ENCODE results near the gene CCDC149.
A peak's percentile ranks its signal among the peaks of the same experiment; 100 is the strongest.

The CCDC149 gene

DNA sequence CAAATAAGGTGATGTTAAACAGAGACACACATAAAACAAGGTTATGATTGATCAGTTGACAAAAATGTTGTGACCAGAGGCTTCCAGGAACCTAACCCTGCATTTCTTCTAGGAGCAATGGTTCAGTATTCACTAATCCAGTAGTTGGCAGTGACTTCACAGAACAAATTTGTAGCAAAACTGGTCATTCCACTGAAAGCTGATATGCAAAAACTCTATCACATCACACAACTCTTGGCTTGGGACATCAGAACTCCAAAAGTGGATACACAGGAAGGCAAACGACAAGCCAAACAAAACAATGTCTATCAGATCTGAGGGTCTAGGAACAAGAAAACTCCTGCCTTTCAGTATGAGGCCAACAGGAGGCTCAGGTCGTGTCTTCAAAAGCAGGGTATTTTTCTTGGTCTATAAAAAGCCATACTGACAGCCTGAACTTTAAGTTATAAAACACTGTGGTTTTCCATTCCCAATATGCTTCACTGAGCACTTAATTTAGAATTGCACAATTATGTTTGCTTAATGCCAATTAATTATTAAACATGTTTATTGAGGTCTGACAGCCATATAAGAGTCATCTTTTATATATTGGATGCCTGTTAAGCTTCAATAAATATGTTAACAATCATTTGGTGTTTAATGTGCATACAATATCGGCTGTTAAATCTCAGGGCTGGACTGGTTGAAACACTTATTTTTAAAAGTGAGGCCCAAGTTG lies 71.9 kb downstream of the CCDC149 start:
- TF ChIP-seq, protein P1, sequence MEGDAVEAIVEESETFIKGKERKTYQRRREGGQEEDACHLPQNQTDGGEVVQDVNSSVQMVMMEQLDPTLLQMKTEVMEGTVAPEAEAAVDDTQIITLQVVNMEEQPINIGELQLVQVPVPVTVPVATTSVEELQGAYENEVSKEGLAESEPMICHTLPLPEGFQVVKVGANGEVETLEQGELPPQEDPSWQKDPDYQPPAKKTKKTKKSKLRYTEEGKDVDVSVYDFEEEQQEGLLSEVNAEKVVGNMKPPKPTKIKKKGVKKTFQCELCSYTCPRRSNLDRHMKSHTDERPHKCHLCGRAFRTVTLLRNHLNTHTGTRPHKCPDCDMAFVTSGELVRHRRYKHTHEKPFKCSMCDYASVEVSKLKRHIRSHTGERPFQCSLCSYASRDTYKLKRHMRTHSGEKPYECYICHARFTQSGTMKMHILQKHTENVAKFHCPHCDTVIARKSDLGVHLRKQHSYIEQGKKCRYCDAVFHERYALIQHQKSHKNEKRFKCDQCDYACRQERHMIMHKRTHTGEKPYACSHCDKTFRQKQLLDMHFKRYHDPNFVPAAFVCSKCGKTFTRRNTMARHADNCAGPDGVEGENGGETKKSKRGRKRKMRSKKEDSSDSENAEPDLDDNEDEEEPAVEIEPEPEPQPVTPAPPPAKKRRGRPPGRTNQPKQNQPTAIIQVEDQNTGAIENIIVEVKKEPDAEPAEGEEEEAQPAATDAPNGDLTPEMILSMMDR (IDR thresholded peaks at IDR 0.05; ENCODE audit: insufficient read depth, low read depth, low read length, missing control alignments), result no peak
- DNase-seq (ENCODE audit: low read depth), result peak; percentile 56
- H3K4me3 ChIP-seq (ENCODE audit: low read length), result no peak overlapping the region

DNA sequence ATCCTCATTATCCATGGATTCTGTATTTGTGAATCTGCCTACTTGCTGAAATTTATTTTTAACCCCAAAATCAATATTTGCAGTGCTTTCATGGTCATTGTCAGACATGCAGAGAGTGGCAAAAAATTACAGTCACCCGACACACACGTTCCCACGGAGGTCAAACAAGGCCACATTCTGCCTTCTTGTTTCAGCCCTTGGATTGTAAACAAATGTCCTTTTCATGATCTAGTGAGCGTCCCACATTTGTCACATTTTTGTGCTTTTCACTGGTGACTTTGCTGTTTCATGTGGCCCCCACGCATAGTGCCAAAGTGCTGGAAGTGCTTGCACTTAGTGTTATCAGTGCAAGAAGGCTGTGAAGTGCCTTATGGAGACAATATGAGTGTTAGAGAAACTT lies 72.5 kb downstream of the CCDC149 start:
- no peak for DNase-seq (ENCODE audit: low read depth)
- TF ChIP-seq, protein P1 (IDR thresholded peaks at IDR 0.05; ENCODE audit: insufficient read depth, low read depth, low read length, missing control alignments), result no peak
- H3K4me3 ChIP-seq (ENCODE audit: low read length), result no peak overlapping the region

DNA sequence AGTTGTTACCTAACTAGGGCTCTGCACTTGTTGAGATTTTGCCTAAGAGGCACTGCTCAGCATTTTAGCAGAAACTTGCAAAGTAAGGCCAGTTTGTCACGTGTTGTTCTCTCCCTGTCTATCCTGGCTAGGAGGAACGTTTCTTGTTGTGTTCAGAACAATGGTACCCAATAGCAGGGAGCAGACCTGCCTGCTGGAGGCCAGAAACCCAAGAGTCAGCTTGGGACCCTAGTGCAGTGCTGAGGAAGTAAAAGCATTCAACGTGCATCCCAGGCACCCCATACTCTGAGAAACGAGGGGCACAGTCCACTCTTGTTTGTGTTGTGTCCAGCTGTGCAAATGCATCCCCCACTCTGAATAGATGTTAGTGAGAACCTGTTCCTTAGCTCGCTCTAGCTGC lies 75.1 kb downstream of the CCDC149 start:
- TF ChIP-seq, protein P1 (IDR thresholded peaks at IDR 0.05; ENCODE audit: insufficient read depth, low read depth, low read length, missing control alignments), result no peak

DNA sequence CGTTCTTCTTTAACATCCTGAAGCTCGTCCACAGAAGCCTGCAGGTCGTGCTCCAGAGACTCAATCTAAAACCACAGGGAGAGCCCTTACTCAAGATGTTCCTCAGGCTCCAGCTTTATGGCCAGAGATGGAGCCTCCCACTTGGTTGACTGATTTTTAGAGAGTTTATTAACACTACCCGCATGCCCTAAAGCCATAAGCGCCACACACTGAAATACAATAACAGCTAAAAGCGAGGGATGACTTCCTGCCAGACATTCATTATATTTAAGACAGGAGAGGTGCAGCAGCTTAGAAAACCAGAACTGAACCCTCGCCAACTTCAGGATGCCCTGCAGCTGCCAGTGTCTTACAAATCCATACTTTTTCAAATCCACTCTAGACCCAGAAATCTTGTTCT lies 75.5 kb downstream of the CCDC149 start:
- DNase-seq (ENCODE audit: low read depth), result no peak
- H3K4me3 ChIP-seq (ENCODE audit: low read length), result no peak overlapping the region
- TF ChIP-seq, protein P1 (IDR thresholded peaks at IDR 0.05; ENCODE audit: insufficient read depth, low read depth, low read length, missing control alignments), result no peak

More for the DNA sequence above, 75.1 kb downstream of the CCDC149 start:
- DNase-seq (ENCODE audit: low read depth), result no peak
- H3K4me3 ChIP-seq (ENCODE audit: low read length), result no peak overlapping the region

DNA sequence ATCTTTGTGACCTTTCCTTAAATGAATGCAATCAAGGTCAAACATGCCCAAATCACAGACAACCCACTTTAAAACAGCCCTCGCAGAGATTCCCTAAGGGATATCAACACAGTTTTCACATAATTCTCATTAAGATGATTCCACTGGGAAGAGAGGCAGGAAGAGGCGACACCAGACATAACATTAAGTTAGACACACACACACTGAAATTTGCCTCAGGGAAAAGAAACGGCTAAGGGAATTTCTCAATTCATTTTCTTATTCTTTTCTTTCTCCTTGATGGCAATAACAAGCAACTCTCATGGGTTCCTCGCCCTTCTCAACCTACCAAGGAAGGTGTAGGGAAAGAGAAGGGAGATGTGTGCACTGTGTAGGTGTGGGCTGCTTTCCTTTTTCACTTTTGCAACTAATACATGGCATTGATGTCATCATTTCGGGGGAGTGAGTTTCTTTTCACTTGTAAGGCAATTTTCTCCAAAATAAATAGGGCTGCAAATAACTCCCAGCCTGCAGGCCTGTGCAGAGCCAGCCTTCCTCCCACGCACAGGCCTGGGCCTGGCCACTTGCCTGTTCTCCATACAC lies 76.1 kb downstream of the CCDC149 start:
- no peak overlapping the region for H3K4me3 ChIP-seq (ENCODE audit: low read length)
- TF ChIP-seq, protein P1 (IDR thresholded peaks at IDR 0.05; ENCODE audit: insufficient read depth, low read depth, low read length, missing control alignments), result no peak

DNA sequence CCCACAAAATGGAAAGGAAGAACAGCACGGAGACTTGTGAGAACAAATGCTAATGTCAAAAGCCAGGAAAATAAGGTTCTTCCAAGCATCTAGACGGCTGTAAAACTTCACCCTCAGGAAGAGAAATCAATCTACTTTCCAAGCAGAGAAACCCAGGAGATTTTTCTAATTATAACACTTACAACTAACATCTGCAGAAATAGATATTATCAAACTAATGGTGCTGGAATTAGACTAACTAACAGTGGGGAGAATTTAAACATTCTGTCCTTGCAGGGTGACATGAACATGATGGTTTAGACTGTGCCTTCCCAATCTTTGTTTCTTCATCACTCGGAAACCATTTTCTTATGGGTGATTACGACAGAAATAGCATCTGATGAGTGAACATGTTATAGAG lies 77.1 kb downstream of the CCDC149 start:
- H3K4me3 ChIP-seq (ENCODE audit: low read length), result no peak overlapping the region
- DNase-seq (ENCODE audit: low read depth), result no peak
- TF ChIP-seq, protein P1 (IDR thresholded peaks at IDR 0.05; ENCODE audit: insufficient read depth, low read depth, low read length, missing control alignments), result no peak

More for the DNA sequence above, 76.1 kb downstream of the CCDC149 start:
- DNase-seq (ENCODE audit: low read depth), result no peak

DNA sequence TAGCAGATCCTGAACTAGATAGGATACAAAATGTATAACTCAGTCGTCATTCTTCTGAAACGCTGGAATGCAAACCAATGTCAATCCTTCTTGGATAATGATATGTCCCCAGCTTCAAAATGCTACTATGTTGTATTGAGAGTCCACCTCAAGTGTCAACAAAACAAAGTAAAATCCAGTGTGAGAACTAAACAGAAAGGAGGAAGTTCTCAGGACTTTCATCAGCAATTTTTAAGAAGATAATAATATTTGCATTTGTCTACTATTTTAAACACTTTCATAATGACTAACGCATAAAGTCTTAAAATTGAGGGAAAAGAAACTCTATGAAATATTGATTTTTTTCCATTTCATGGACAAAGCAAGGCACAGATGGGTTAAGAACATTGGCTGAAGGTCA lies 81.2 kb downstream of the CCDC149 start:
- TF ChIP-seq, protein P1 (IDR thresholded peaks at IDR 0.05; ENCODE audit: insufficient read depth, low read depth, low read length, missing control alignments), result no peak
- no peak overlapping the region for H3K4me3 ChIP-seq (ENCODE audit: low read length)
- no peak for DNase-seq (ENCODE audit: low read depth)
